GM12878 (cell line): ENCODE measurements around the gene VPS8.

ENCODE experiments used
- EP300 ChIP-seq, 2 experiments: fragments of 150-350 bp in 1 of 2; IDR thresholded peaks; 2 replicates each; pipeline ENCODE4 v1.6.1; 2011 to 2012; ENCODE audit warnings: low read depth in 2 of 2, low read length in 2 of 2, borderline replicate concordance in 1 of 2, improper control_type of control experiment in 1 of 2, inconsistent platforms in 1 of 2; ENCODE audit not compliant: control insufficient read depth in 1 of 2
- POLR2AphosphoS5 ChIP-seq: IDR thresholded peaks from 2 replicates; pipeline ENCODE4 v1.6.1; 2011; ENCODE audit warnings: mild to moderate bottlenecking, low read length, inconsistent platforms

DNA sequence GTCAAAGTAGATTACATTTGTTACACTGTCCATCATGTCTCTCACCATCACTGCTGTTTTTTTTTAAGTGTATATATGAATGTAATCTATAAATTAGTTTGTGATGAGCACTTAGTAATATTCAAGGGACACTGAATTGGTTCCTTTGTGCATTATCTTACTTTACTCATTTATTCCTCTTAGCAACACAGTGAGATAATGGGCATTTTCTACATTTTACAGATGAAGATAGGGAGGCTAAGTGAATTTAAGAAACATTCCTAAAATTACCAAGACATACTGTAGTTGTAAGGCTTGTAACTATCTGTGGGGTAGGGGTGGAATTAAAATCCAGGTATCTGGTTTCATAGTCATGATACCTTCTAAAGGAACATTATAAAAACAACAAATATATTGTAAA, 33.9 kb downstream of the VPS8 start:
- TF ChIP-seq POLR2AphosphoS5 (no peak), EP300 (IDR thresholded peaks at IDR 0.05; ENCODE audit: borderline replicate concordance in 1 of 2, control insufficient read depth in 1 of 2, low read depth in 2 of 2, low read length in 2 of 2) (no peak)
